Stromal cell of bone marrow (primary cell): ENCODE results near the gene FTHL17.

ENCODE experiments used
- DNase-seq: peaks from one replicate; pipeline ENCODE4 v3.0.0-alpha.2; 2012; ENCODE audit warnings: low read depth

FTHL17 gene

GRCh38 chrX:31071725-31072124 lies at the start of gene FTHL17:
Gene FTHL17 (minus strand): TSS chrX:31072041. CDS start chrX:31071953, 88 bp downstream.
- no peak for DNase-seq

GRCh38 chrX:31117266-31117665 lies 45.4 kb upstream of the FTHL17 start:
- no peak for DNase-seq

GRCh38 chrX:31115398-31115797 lies 43.6 kb upstream of the FTHL17 start:
- DNase-seq: no peak

- DNase-seq: no peak
Measured at GRCh38 chrX:31114858-31115257, 43.0 kb upstream of the FTHL17 start.

- no peak for DNase-seq
Measured at GRCh38 chrX:31112226-31112999, 40.6 kb upstream of the FTHL17 start.

- DNase-seq: no peak
Measured at GRCh38 chrX:31110657-31111056, 38.8 kb upstream of the FTHL17 start.

- no peak for DNase-seq
Measured at GRCh38 chrX:31099536-31100090, 27.8 kb upstream of the FTHL17 start.

- no peak for DNase-seq
Measured at GRCh38 chrX:31098079-31098478, 26.2 kb upstream of the FTHL17 start.

GRCh38 chrX:31093639-31093975 lies 21.8 kb upstream of the FTHL17 start:
- no peak for DNase-seq

GRCh38 chrX:31092970-31093638 lies 21.3 kb upstream of the FTHL17 start:
- DNase-seq: no peak

- no peak for DNase-seq
Measured at GRCh38 chrX:31092476-31092875, 20.6 kb upstream of the FTHL17 start.

GRCh38 chrX:31091819-31092218 lies 20.0 kb upstream of the FTHL17 start:
- no peak for DNase-seq

- DNase-seq: no peak
Measured at GRCh38 chrX:31074522-31074921, 2.7 kb upstream of the FTHL17 start.

GRCh38 chrX:31071262-31071661 lies 579 bp downstream of the FTHL17 start:
- no peak for DNase-seq

- DNase-seq: no peak
Measured at GRCh38 chrX:31070057-31070468, 1.8 kb downstream of the FTHL17 start.

- DNase-seq: no peak
Measured at GRCh38 chrX:31063114-31063513, 8.7 kb downstream of the FTHL17 start.

GRCh38 chrX:31061091-31061490 lies 10.8 kb downstream of the FTHL17 start:
- DNase-seq: no peak

- DNase-seq: no peak
Measured at GRCh38 chrX:31060016-31060415, 11.8 kb downstream of the FTHL17 start.

- DNase-seq: no peak
Measured at GRCh38 chrX:31058284-31058683, 13.6 kb downstream of the FTHL17 start.

- no peak for DNase-seq
Measured at GRCh38 chrX:31057691-31058090, 14.2 kb downstream of the FTHL17 start.

- no peak for DNase-seq
Measured at GRCh38 chrX:31057291-31057690, 14.6 kb downstream of the FTHL17 start.

GRCh38 chrX:31053621-31054020 lies 18.2 kb downstream of the FTHL17 start:
- no peak for DNase-seq

- DNase-seq: no peak
Measured at GRCh38 chrX:31039327-31039711, 32.5 kb downstream of the FTHL17 start.
